Neural crest cell (in vitro differentiated cells): ENCODE results near the gene DIP2A. TPM values are rescaled to one million over a fixed set of nuclear protein-coding genes. Genes with fewer than 3 reads are reported as not detected.

Experiments
- DNase-seq: peaks from one replicate; pipeline ENCODE4 v3.0.0; 2021; ENCODE audit warnings: low read depth, mixed read lengths, low spot score
- H3K27ac Mint-ChIP-seq: one replicate; pipeline ENCODE4 v1.8.0; 2021; ENCODE audit warnings: mild to moderate bottlenecking, mixed read lengths; ENCODE audit not compliant: unreplicated experiment
- H3K27me3 Mint-ChIP-seq: 2 replicates; pipeline ENCODE4 v1.8.0; 2021; ENCODE audit warnings: low read depth, mild to moderate bottlenecking, mixed read lengths
- H3K36me3 Mint-ChIP-seq: 2 replicates; pipeline ENCODE4 v1.8.0; 2021; ENCODE audit warnings: low read depth, mild to moderate bottlenecking, mixed read lengths
- H3K4me1 Mint-ChIP-seq: 2 replicates; pipeline ENCODE4 v1.8.0; 2021; ENCODE audit warnings: mixed read lengths
- H3K4me3 Mint-ChIP-seq: one replicate; pipeline ENCODE4 v1.8.0; 2021; ENCODE audit warnings: mild to moderate bottlenecking, mixed read lengths
- H3K9me3 Mint-ChIP-seq: 2 replicates; pipeline ENCODE4 v1.8.0; 2021; ENCODE audit warnings: mixed read lengths
- total RNA-seq: library from RNA; stranded (reverse); gene quantifications from 2 replicates; pipeline ENCODE4 v1.2.1, GENCODE V29; 2021
- TF ChIP-seq, protein P1 (sequence below): fragments of 200-600 bp; sonication (generic); conservative IDR thresholded peaks from 2 replicates; pipeline ENCODE4 v1.5.0; 2021; ENCODE audit warnings: antibody characterized with exemption, mild to moderate bottlenecking

The DIP2A gene
- total RNA-seq, 1 donor from 2014 or later, result 57.8 TPM

GRCh38 chr21:46554431-46555224, 95.9 kb downstream of the DIP2A start:
- TF ChIP-seq, protein P1, sequence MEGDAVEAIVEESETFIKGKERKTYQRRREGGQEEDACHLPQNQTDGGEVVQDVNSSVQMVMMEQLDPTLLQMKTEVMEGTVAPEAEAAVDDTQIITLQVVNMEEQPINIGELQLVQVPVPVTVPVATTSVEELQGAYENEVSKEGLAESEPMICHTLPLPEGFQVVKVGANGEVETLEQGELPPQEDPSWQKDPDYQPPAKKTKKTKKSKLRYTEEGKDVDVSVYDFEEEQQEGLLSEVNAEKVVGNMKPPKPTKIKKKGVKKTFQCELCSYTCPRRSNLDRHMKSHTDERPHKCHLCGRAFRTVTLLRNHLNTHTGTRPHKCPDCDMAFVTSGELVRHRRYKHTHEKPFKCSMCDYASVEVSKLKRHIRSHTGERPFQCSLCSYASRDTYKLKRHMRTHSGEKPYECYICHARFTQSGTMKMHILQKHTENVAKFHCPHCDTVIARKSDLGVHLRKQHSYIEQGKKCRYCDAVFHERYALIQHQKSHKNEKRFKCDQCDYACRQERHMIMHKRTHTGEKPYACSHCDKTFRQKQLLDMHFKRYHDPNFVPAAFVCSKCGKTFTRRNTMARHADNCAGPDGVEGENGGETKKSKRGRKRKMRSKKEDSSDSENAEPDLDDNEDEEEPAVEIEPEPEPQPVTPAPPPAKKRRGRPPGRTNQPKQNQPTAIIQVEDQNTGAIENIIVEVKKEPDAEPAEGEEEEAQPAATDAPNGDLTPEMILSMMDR, result no peak
- Mint-ChIP-seq H3K4me3 (no peak overlapping the region), H3K9me3 (no peaks in the 10 kb centered on the region), H3K36me3 (peaks cover 11% of the 10 kb centered on the region), H3K27me3 (no peaks in the 10 kb centered on the region), H3K4me1 (peaks cover 7% of the 10 kb centered on the region), H3K27ac (no peak overlapping the region)
- no peak for DNase-seq

- TF ChIP-seq, protein P1, result no peak
- Mint-ChIP-seq H3K4me3 (no peak overlapping the region), H3K9me3 (no peaks in the 10 kb centered on the region), H3K36me3 (peaks cover 11% of the 10 kb centered on the region), H3K27ac (no peak overlapping the region), H3K27me3 (no peaks in the 10 kb centered on the region), H3K4me1 (peaks cover 13% of the 10 kb centered on the region)
- no peak for DNase-seq
Observed at GRCh38 chr21:46555225-46555617, 96.5 kb downstream of the DIP2A start.

DNA sequence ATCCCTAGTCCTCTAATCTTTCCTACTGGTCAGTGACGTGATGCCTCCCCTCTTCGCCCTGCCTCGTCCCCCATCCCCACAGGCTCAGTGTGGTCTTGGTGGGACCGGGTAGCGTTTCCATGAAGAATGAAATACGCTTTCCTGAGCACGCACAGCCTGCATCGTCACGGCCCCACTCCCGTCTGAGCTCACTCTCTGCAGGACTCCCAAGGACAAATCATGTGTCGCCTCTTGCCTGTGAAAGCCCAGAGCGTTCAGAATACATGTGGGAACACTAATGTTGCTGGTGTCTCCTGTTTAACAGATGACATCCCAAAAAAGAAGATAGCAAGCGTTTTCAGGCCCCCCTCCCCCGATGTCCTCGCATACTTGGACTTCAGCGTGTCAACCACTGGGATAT, 97.0 kb downstream of the DIP2A start:
- peaks cover 15% of the 10 kb centered on the region for H3K4me1 Mint-ChIP-seq
- H3K27ac Mint-ChIP-seq, result no peak overlapping the region
- TF ChIP-seq, protein P1, result no peak
- H3K4me3 Mint-ChIP-seq, result no peak overlapping the region
- no peaks in the 10 kb centered on the region for H3K27me3 Mint-ChIP-seq
- peaks cover 9% of the 10 kb centered on the region for H3K36me3 Mint-ChIP-seq
- no peak for DNase-seq
- H3K9me3 Mint-ChIP-seq, result no peaks in the 10 kb centered on the region

GRCh38 chr21:46556802-46557201, 98.1 kb downstream of the DIP2A start:
- H3K4me1 Mint-ChIP-seq, result peaks cover 15% of the 10 kb centered on the region
- H3K9me3 Mint-ChIP-seq, result no peaks in the 10 kb centered on the region
- no peak overlapping the region for H3K27ac Mint-ChIP-seq
- H3K4me3 Mint-ChIP-seq, result no peak overlapping the region
- TF ChIP-seq, protein P1, result no peak
- H3K36me3 Mint-ChIP-seq, result peaks cover 14% of the 10 kb centered on the region
- H3K27me3 Mint-ChIP-seq, result no peaks in the 10 kb centered on the region
- no peak for DNase-seq

DNA sequence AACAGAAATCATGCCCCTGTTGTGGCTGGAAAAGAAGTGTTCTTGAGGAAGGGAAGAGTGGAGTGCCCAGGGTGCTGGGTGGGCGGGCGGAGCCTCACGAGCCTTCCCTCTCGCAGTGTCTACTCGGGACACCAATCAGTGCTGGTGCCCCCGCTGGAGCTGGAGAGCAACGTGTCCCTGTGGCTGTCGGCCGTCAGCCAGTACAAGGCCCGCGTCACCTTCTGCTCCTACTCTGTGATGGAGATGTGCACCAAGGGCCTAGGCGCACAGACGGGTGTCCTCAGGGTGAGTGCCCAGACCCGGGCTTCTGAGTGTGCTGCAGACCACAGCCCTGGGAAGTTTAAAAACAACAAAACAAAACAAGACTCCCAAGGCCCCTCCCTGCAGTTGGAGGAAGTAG, 98.8 kb downstream of the DIP2A start:
- Mint-ChIP-seq H3K4me1 (peaks cover 15% of the 10 kb centered on the region), H3K27ac (no peak overlapping the region), H3K36me3 (peaks cover 18% of the 10 kb centered on the region), H3K9me3 (no peaks in the 10 kb centered on the region), H3K27me3 (no peaks in the 10 kb centered on the region), H3K4me3 (no peak overlapping the region)
- TF ChIP-seq, protein P1, result no peak
- no peak for DNase-seq
